ENCODE results near the gene TESPA1. TPM values are rescaled to one million over a fixed set of nuclear protein-coding genes. Genes with fewer than 3 reads are reported as not detected.

The TESPA1 gene
- total and polyA plus RNA-seq, 2 of the 8 experiments (the other 6 are each of a cell fraction or from before 2014, with no cell fraction given), result not detected

DNA sequence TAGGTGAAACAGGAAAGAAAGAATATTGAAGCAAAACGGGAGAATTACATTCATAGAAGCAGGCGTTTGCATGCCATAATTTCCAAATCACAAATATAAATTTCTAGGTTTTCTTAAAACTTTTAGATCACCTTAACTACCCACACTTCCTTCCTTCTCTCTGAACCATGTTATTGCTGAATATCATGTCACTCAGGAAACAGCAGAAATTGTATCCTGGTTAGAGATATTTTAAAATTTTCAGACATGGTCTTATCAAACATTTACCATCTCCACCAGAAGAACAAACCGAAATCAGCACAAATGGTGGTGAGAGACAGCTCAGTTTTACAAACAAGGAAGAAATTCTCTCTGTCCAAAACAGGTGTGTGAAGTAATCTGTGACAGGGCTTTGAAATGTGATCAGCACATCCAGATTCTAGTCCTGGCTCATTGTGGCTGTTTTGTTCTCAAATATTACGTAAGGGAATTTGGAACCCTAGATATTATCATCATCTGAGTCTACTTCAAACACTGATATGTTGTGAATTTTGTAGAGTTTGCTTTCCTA is 16.3 kb downstream of the TESPA1 start:
- POLR2A ChIA-PET (ENCODE audit: partially characterized antibody), result no interaction called here
- WGBS, 2 experiments (ENCODE audit: extremely low coverage in 1 of 2, insufficient coverage in 1 of 2, insufficient read length in 1 of 2, insufficient replicate concordance in 2 of 2, low coverage in 1 of 2, low lambda C conversion rate in 2 of 2, missing lambda C conversion rate in 1 of 2), result 89% methylated on average over 4 of the region's 4 CpGs; no CpG with 5 or more reads in 1 of the 2 experiments
- no peak overlapping the region for H2BK15ac ChIP-seq (ENCODE audit: low read length)

More for the DNA sequence above, 16.3 kb downstream of the TESPA1 start:
- Histone ChIP-seq H4K5ac (ENCODE audit: insufficient read length, low read depth, low read length) (no peak overlapping the region), H3K36me3 (ENCODE audit: control insufficient read depth in 2 of 4, insufficient read depth in 4 of 4, low read length in 3 of 4) (no peaks in the 10 kb centered on the region), H3K9me3 (ENCODE audit: insufficient read depth in 2 of 2, low read depth in 1 of 2, low read length in 1 of 2) (no peaks in the 10 kb centered on the region), H4K20me1 (replicated peaks in 1 of 2; ENCODE audit: control insufficient read depth in 1 of 2, insufficient read depth in 2 of 2, low read length in 2 of 2) (no peaks in the 10 kb centered on the region), H2AK5ac (ENCODE audit: low read depth, low read length) (no peak overlapping the region), H3K4me3 (ENCODE audit: extremely low read depth in 1 of 4, insufficient read depth in 2 of 4, low read depth in 3 of 4, low read length in 4 of 4) (no peak overlapping the region), H3K14ac (ENCODE audit: insufficient read length) (no peak overlapping the region), H3K9ac (replicated peaks in 1 of 4; ENCODE audit: extremely low read depth in 1 of 4, low read depth in 3 of 4, low read length in 3 of 4) (no peak overlapping the region), H4K91ac (replicated peaks; ENCODE audit: insufficient read length, low read length) (no peak overlapping the region), H3K23ac (ENCODE audit: insufficient read length) (no peak overlapping the region), H4K8ac (ENCODE audit: extremely low read depth, insufficient read depth, low read length) (no peak overlapping the region), H3K4ac (replicated peaks; ENCODE audit: insufficient read length, low read depth, low read length) (no peak overlapping the region), H2BK5ac (ENCODE audit: low read depth, low read length) (no peak overlapping the region), H3K79me2 (ENCODE audit: control insufficient read depth in 1 of 2, insufficient read depth in 2 of 2, low read length in 2 of 2) (no peaks in the 10 kb centered on the region), H3K23me2 (ENCODE audit: low read depth, low read length) (no peaks in the 10 kb centered on the region; the same call in 1 of the 2 replicates), H3K27ac (ENCODE audit: low read depth, low read length) (no peak overlapping the region), H3K4me2 (ENCODE audit: insufficient read depth in 1 of 2, low read depth in 2 of 2, low read length in 2 of 2) (no peak overlapping the region), H2BK12ac (ENCODE audit: low read depth, low read length) (no peak overlapping the region), H2BK120ac (replicated peaks; ENCODE audit: low read depth, low read length) (no peak overlapping the region), H2BK20ac (ENCODE audit: low read length) (no peak overlapping the region), H2AFZ (ENCODE audit: low read length) (no peak overlapping the region), H3K27me3 (replicated peaks in 1 of 4; ENCODE audit: control insufficient read depth in 3 of 4, extremely low read depth in 1 of 4, insufficient read depth in 3 of 4, low read length in 3 of 4) (no peaks in the 10 kb centered on the region), H3K4me1 (replicated peaks in 1 of 4; ENCODE audit: control insufficient read depth in 3 of 4, insufficient read depth in 4 of 4, low read length in 3 of 4) (no peaks in the 10 kb centered on the region), H3K18ac (ENCODE audit: extremely low read depth, low read length) (no peak overlapping the region), H3K56ac (replicated peaks; ENCODE audit: insufficient read length, low read depth, low read length) (no peak overlapping the region), H3K79me1 (ENCODE audit: low read depth, low read length) (no peaks in the 10 kb centered on the region)
- no peak for FAIRE-seq
- DNase-seq (ENCODE audit: low read depth in 1 of 2, low spot score in 2 of 2), result no peak
- no peak for TF ChIP-seq TBP (IDR thresholded peaks at IDR 0.05; ENCODE audit: low read depth, low read length)
- no peak for TF ChIP-seq HDAC2 (IDR thresholded peaks at IDR 0.05; ENCODE audit: borderline replicate concordance in 1 of 2, low read depth in 2 of 2, low read length in 2 of 2)
- no peak for TF ChIP-seq BCL11A (IDR thresholded peaks at IDR 0.05; ENCODE audit: low read depth in 2 of 2, low read length in 2 of 2)
- TF ChIP-seq PHF8 (conservative IDR thresholded peaks at IDR 0.05; ENCODE audit: low read depth, low read length), result no peak
- TF ChIP-seq CREB1 (IDR thresholded peaks at IDR 0.05), result no peak
- TF ChIP-seq RFX5 (IDR thresholded peaks at IDR 0.05; ENCODE audit: borderline replicate concordance, low read depth, low read length), result no peak
- no peak for TF ChIP-seq ASH2L (IDR thresholded peaks at IDR 0.05; ENCODE audit: low read length)
- no peak for TF ChIP-seq POLR2A (IDR thresholded peaks at IDR 0.05; ENCODE audit: control extremely low read depth in 1 of 2, low read depth in 2 of 2, low read length in 2 of 2)
- no peak for TF ChIP-seq FOSL1 (IDR thresholded peaks at IDR 0.05; ENCODE audit: insufficient read depth, low read depth, low read length)
- TF ChIP-seq TAF7 (optimal IDR thresholded peaks at IDR 0.05; ENCODE audit: borderline replicate concordance, low read depth, low read length), result no peak
- no peak for TF ChIP-seq TAF1 (IDR thresholded peaks at IDR 0.05; ENCODE audit: low read depth, low read length)
- no peak for TF ChIP-seq JUND (IDR thresholded peaks at IDR 0.05; ENCODE audit: low read length)
- TF ChIP-seq MAFK (IDR thresholded peaks at IDR 0.05; ENCODE audit: low read depth, low read length), result no peak
- CTCF ChIA-PET (ENCODE audit: partially characterized antibody), result interaction anchor here (0.8 to 4.9 kb wide), 5 partner anchors 11 to 209 kb away, joined by 3 to 26 read pairs (median 3); no protein-coding TSS in a partner anchor
